GM23338 (cell line): ENCODE data around the gene KIF3B.

Source experiments
- CREB1 ChIP-seq: fragments of 250-450 bp; sonication (Bioruptor Pico); IDR thresholded peaks from 2 replicates; pipeline ENCODE4 v1.5.0; 2020; ENCODE audit warnings: low read depth, mild to moderate bottlenecking, moderate library complexity
- EZH2 ChIP-seq: fragments of 200-600 bp; sonication (generic); IDR thresholded peaks from one replicate; pipeline ENCODE4 v1.8.0; 2017; ENCODE audit warnings: antibody characterized with exemption, mild to moderate bottlenecking, low read depth; ENCODE audit not compliant: unreplicated experiment
- EZH2phosphoT487 ChIP-seq: fragments of 200-600 bp; sonication (generic); IDR thresholded peaks from one replicate; pipeline ENCODE4 v1.8.1; 2018; ENCODE audit warnings: antibody characterized with exemption; ENCODE audit not compliant: unreplicated experiment
- POLR2AphosphoS5 ChIP-seq: IDR thresholded peaks from 2 replicates; pipeline ENCODE4 v1.6.1; 2016; ENCODE audit warnings: antibody characterized with exemption, low read depth
- STAT1 ChIP-seq: IDR thresholded peaks from one replicate; pipeline ENCODE4 v1.6.1; 2016; ENCODE audit warnings: antibody characterized with exemption; ENCODE audit not compliant: unreplicated experiment
- TF ChIP-seq, protein P1 (sequence below), 2 experiments: fragments of 200-600 bp in 1 of 2; sonication (generic) in 1 of 2; conservative IDR thresholded peaks; 2 replicates each; pipeline versions ENCODE4 v1.5.1 to v1.6.1; 2016 to 2017; ENCODE audit warnings: antibody characterized with exemption in 2 of 2, low read depth in 2 of 2, mild to moderate bottlenecking in 2 of 2, moderate library complexity in 1 of 2

GRCh38 chr20:32291166-32291565 lies 13.7 kb downstream of the KIF3B start:
- TF ChIP-seq POLR2AphosphoS5 = no peak
- TF ChIP-seq, protein P1, sequence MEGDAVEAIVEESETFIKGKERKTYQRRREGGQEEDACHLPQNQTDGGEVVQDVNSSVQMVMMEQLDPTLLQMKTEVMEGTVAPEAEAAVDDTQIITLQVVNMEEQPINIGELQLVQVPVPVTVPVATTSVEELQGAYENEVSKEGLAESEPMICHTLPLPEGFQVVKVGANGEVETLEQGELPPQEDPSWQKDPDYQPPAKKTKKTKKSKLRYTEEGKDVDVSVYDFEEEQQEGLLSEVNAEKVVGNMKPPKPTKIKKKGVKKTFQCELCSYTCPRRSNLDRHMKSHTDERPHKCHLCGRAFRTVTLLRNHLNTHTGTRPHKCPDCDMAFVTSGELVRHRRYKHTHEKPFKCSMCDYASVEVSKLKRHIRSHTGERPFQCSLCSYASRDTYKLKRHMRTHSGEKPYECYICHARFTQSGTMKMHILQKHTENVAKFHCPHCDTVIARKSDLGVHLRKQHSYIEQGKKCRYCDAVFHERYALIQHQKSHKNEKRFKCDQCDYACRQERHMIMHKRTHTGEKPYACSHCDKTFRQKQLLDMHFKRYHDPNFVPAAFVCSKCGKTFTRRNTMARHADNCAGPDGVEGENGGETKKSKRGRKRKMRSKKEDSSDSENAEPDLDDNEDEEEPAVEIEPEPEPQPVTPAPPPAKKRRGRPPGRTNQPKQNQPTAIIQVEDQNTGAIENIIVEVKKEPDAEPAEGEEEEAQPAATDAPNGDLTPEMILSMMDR (conservative IDR thresholded peaks at IDR 0.05; ENCODE audit: low read depth in 2 of 2) = no peak
- no peak for TF ChIP-seq EZH2
- TF ChIP-seq EZH2phosphoT487 = no peak
- TF ChIP-seq STAT1 = no peak
- no peak for TF ChIP-seq CREB1 (CRISPR knock-in tag)
